SK-N-SH (cell line): ENCODE results near the gene KLHL8. TPM values are rescaled to one million over a fixed set of nuclear protein-coding genes. Genes with fewer than 3 reads are reported as not detected.

Experiments
- CTCF ChIA-PET: fragments of 300-600, 350-600 bp; formaldehyde crosslinking; extraction: SDS; loops from one replicate; lab custom pipeline; 2021; lab: Yijun Ruan, JAX
- POLR2A ChIA-PET: fragments of 350-600 bp; sonication (Branson Sonifier 250); formaldehyde crosslinking; extraction: SDS; loops from one replicate; lab custom pipeline; 2020; ENCODE audit warnings: antibody characterized with exemption, inconsistent platforms; lab: Yijun Ruan, JAX
- DNase-seq: peaks from one replicate; pipeline ENCODE4 v3.0.0; 2012
- H2AFZ ChIP-seq: fragments of 200-600 bp; sonication (generic); 2 replicates; pipeline ENCODE4 v1.8.1; 2016; ENCODE audit warnings: antibody characterized with exemption, mild to moderate bottlenecking, low read depth
- H3F3A ChIP-seq: fragments of 200-600 bp; sonication (generic); replicated peaks from 2 replicates; pipeline ENCODE3; 2016; ENCODE audit warnings: antibody characterized with exemption, mild to moderate bottlenecking; ENCODE audit not compliant: insufficient read depth
- H3K27ac ChIP-seq, 2 experiments: fragments of 200-500 bp in 1 of 2; fragments of 200-600 bp in 1 of 2; sonication (Bioruptor generic) in 1 of 2; sonication (generic), shearing (Covaris generic) in 1 of 2; 2 replicates each; pipeline versions ENCODE4 v1.5.1 to v1.6.1; 2014 to 2016; ENCODE audit warnings: low read depth in 2 of 2, inconsistent platforms in 1 of 2, low read length in 1 of 2, mild to moderate bottlenecking in 1 of 2, mixed read lengths in 1 of 2
- H3K27me3 ChIP-seq: fragments of 200-600 bp; sonication (generic), shearing (Covaris generic); 2 replicates; pipeline ENCODE4 v1.6.1; 2016; ENCODE audit warnings: mixed run types; ENCODE audit not compliant: insufficient read depth
- H3K36me3 ChIP-seq, 2 experiments: fragments of 200-500 bp in 1 of 2; fragments of 200-600 bp in 1 of 2; sonication (Bioruptor generic) in 1 of 2; sonication (generic) in 1 of 2; replicated peaks in 1 of 2; 2 replicates each; pipeline versions ENCODE3 to v1.5.1; 2014 to 2016; ENCODE audit warnings: low read length in 1 of 2, mild to moderate bottlenecking in 1 of 2; ENCODE audit not compliant: insufficient read depth in 2 of 2, control insufficient read depth in 1 of 2
- H3K4me1 ChIP-seq, 2 experiments: fragments of 200-500 bp in 1 of 2; fragments of 200-600 bp in 1 of 2; sonication (Bioruptor generic) in 1 of 2; sonication (generic), shearing (Covaris generic) in 1 of 2; 2 replicates each; pipeline versions ENCODE4 v1.5.1 to v1.6.1; 2014 to 2016; ENCODE audit warnings: low read depth in 1 of 2, low read length in 1 of 2, mixed run types in 1 of 2; ENCODE audit not compliant: insufficient read depth in 2 of 2, control insufficient read depth in 1 of 2
- H3K4me2 ChIP-seq: fragments of 200-600 bp; sonication (generic), shearing (Covaris generic); 2 replicates; pipeline ENCODE4 v1.6.1; 2017; ENCODE audit warnings: mixed run types
- H3K4me3 ChIP-seq, 2 experiments: fragments of 200-500 bp in 1 of 2; fragments of 200-600 bp in 1 of 2; sonication (Bioruptor generic) in 1 of 2; sonication (generic), shearing (Covaris generic) in 1 of 2; 2 replicates each; pipeline versions ENCODE4 v1.5.1 to v1.8.1; 2014 to 2016; ENCODE audit warnings: low read depth in 2 of 2, inconsistent platforms in 1 of 2, low read length in 1 of 2, mild to moderate bottlenecking in 1 of 2, mixed read lengths in 1 of 2, moderate library complexity in 1 of 2
- H3K79me2 ChIP-seq: fragments of 200-600 bp; sonication (generic); 2 replicates; pipeline ENCODE4 v1.8.1; 2017; ENCODE audit warnings: mild to moderate bottlenecking; ENCODE audit not compliant: insufficient read depth
- H3K9ac ChIP-seq: fragments of 200-600 bp; sonication (generic); 2 replicates; pipeline ENCODE4 v1.6.1; 2017; ENCODE audit warnings: mixed run types
- H3K9me2 ChIP-seq: fragments of 200-600 bp; sonication (generic); 2 replicates; pipeline ENCODE4 v1.6.1; 2017; ENCODE audit warnings: mixed run types
- H3K9me3 ChIP-seq: fragments of 200-600 bp; sonication (generic); 2 replicates; pipeline ENCODE4 v1.6.1; 2017; ENCODE audit warnings: mixed run types, mild to moderate bottlenecking, moderate library complexity
- H4K20me1 ChIP-seq: fragments of 200-600 bp; sonication (generic); 2 replicates; pipeline ENCODE4 v1.6.1; 2017; ENCODE audit warnings: mild to moderate bottlenecking, mixed run types; ENCODE audit not compliant: insufficient read depth
- CHD2 ChIP-seq: fragments of 150-350 bp; IDR thresholded peaks from 2 replicates; pipeline ENCODE4 v1.6.1; 2018; ENCODE audit warnings: low read length; ENCODE audit not compliant: partially characterized antibody
- ELF1 ChIP-seq: IDR thresholded peaks from 2 replicates; pipeline ENCODE4 v1.4.0; 2012
- JUND ChIP-seq: IDR thresholded peaks from 2 replicates; pipeline ENCODE4 v1.4.0; 2012
- NFIC ChIP-seq: IDR thresholded peaks from 2 replicates; pipeline ENCODE4 v1.4.0; 2012; ENCODE audit warnings: borderline replicate concordance
- PBX3 ChIP-seq: IDR thresholded peaks from 2 replicates; pipeline ENCODE4; 2012
- RXRA ChIP-seq: IDR thresholded peaks from 2 replicates; pipeline ENCODE4 v1.4.0; 2012; ENCODE audit warnings: low read depth, mild to moderate bottlenecking, borderline replicate concordance
- SIN3A ChIP-seq: IDR thresholded peaks from 2 replicates; pipeline ENCODE4 v1.6.1; 2012; ENCODE audit warnings: low read depth, mild to moderate bottlenecking, low read length, moderate library complexity, borderline replicate concordance
- YY1 ChIP-seq: IDR thresholded peaks from 2 replicates; pipeline ENCODE4 v1.4.0; 2012; ENCODE audit warnings: low read depth, mild to moderate bottlenecking
- WGBS: methylation state at CpG from one replicate; pipeline ENCODE4 v1.1.6; 2017; ENCODE audit warnings: low lambda C conversion rate; 5-methylcytosine and 5-hydroxymethylcytosine counted together
- polyA plus RNA-seq, 3 experiments: library from polyadenylated mRNA; depleted of rRNA; stranded (reverse); fragments of >200 nt; gene quantifications; 2 replicates each; pipeline ENCODE4 v1.2.3, GENCODE V29; 2012
- TF ChIP-seq, protein P1 (sequence below): IDR thresholded peaks from 2 replicates; pipeline ENCODE4 v1.4.0; 2012; ENCODE audit warnings: low read depth, borderline replicate concordance
- TF ChIP-seq, protein P2 (sequence below): fragments of 150-350 bp; IDR thresholded peaks from 2 replicates; pipeline ENCODE4 v1.6.1; 2016; ENCODE audit warnings: mild to moderate bottlenecking, low read depth, low read length

KLHL8 gene
- polyA plus RNA-seq, 1 of the 3 experiments (the other 2 are of a cell fraction) = 2.4 TPM

DNA sequence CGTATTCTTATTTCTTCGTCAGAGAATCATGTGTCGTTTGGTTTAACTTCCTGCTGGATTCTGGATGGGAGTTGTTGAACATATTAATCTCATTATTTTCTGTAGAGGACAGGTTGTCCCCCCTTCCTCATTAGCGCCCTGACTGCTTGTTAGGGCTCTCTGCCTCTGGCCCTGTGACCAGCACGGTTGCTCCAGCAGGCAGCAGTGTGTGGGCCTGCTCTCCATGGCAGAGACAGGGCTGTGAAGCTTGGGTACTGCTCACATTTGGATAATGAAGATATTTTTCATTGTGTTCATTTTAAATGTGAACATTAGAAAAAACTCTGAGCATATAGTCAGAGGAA is 102.7 kb downstream of the KLHL8 start:
- ChIA-PET POLR2A (no interaction called here), CTCF (interaction anchor here (1.1 to 2.8 kb wide), 4 partner anchors 13 to 118 kb away, joined by 3 to 5 read pairs (median 4); no protein-coding TSS in a partner anchor)
- Histone ChIP-seq H3F3A (no peaks in the 10 kb centered on the region), H3K79me2 (no peaks in the 10 kb centered on the region), H3K27ac (no peak overlapping the region), H3K4me3 (no peak overlapping the region), H4K20me1 (no peaks in the 10 kb centered on the region), H3K27me3 (no peaks in the 10 kb centered on the region), H3K9me3 (no peaks in the 10 kb centered on the region), H3K9ac (no peak overlapping the region), H3K36me3 (peaks cover 18 to 22% of the 10 kb centered on the region in 2 experiments), H3K9me2 (no peaks in the 10 kb centered on the region), H2AFZ (no peak overlapping the region), H3K4me1 (peaks cover 0 to 3% of the 10 kb centered on the region in 2 experiments; a peak in 1 of 4 replicates), H3K4me2 (no peak overlapping the region)
- no peak for TF ChIP-seq SIN3A
- WGBS = 92% methylated on average over 5 of the region's 5 CpGs
- no peak for DNase-seq

DNA sequence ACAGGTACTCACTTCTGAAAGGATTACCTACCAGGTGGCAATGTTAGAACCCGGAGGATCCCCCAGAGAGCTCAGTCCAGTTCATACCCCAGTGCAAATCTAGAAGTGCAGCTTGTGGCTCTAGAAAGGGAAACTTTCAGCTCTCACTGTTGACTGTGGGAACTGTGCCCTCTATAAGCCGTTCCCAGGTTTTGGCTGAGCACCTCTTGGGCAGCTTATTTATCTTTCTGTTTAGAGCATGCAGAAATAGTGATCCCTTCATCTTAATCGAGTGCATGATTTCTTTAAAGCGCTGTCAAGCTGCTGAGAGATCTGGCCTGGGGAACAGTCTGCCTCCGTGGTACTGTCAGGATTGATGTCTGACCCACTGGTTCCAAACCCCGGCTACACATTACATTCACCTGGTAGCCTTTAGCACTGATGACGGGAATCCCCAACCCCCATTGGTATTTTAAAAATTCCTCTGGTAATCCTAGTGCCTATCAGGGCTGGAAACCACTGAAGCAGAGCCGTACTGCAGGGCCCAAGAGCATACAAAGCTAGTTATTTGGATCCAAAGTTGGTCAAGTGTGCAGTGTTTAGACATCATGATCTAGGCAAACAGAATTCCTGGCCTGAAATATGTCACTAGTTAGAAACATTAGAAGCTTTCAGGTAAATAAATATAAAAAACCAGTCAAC is 103.2 kb downstream of the KLHL8 start:
- no peaks in the 10 kb centered on the region for H3F3A ChIP-seq
- no peaks in the 10 kb centered on the region for H3K9me2 ChIP-seq
- H3K79me2 ChIP-seq = no peaks in the 10 kb centered on the region
- H3K27me3 ChIP-seq = no peaks in the 10 kb centered on the region
- H3K4me1 ChIP-seq = peaks cover 0 to 3% of the 10 kb centered on the region in 2 experiments; a peak in 1 of 4 replicates
- H3K4me2 ChIP-seq = no peak overlapping the region
- no peak overlapping the region for H3K4me3 ChIP-seq
- H3K9me3 ChIP-seq = no peaks in the 10 kb centered on the region
- peaks cover 18 to 23% of the 10 kb centered on the region in 2 experiments for H3K36me3 ChIP-seq
- TF ChIP-seq PBX3 (no peak), RXRA (no peak), NFIC (no peak), JUND (no peak), YY1 (no peak), ELF1 (no peak), CHD2 (no peak)
- TF ChIP-seq, protein P1, sequence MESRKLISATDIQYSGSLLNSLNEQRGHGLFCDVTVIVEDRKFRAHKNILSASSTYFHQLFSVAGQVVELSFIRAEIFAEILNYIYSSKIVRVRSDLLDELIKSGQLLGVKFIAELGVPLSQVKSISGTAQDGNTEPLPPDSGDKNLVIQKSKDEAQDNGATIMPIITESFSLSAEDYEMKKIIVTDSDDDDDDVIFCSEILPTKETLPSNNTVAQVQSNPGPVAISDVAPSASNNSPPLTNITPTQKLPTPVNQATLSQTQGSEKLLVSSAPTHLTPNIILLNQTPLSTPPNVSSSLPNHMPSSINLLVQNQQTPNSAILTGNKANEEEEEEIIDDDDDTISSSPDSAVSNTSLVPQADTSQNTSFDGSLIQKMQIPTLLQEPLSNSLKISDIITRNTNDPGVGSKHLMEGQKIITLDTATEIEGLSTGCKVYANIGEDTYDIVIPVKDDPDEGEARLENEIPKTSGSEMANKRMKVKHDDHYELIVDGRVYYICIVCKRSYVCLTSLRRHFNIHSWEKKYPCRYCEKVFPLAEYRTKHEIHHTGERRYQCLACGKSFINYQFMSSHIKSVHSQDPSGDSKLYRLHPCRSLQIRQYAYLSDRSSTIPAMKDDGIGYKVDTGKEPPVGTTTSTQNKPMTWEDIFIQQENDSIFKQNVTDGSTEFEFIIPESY = no peak
- TF ChIP-seq, protein P2, sequence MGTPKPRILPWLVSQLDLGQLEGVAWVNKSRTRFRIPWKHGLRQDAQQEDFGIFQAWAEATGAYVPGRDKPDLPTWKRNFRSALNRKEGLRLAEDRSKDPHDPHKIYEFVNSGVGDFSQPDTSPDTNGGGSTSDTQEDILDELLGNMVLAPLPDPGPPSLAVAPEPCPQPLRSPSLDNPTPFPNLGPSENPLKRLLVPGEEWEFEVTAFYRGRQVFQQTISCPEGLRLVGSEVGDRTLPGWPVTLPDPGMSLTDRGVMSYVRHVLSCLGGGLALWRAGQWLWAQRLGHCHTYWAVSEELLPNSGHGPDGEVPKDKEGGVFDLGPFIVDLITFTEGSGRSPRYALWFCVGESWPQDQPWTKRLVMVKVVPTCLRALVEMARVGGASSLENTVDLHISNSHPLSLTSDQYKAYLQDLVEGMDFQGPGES = no peak
- no peak overlapping the region for H3K27ac ChIP-seq
- DNase-seq = no peak
- no peaks in the 10 kb centered on the region for H4K20me1 ChIP-seq
- no peak overlapping the region for H2AFZ ChIP-seq
- 87% methylated on average over 7 of the region's 8 CpGs for WGBS
- ChIA-PET POLR2A (no interaction called here), CTCF (interaction anchor here (0.9 to 1.5 kb wide), 3 partner anchors 33 to 195 kb away, joined by 3 to 5 read pairs (median 4); no protein-coding TSS in a partner anchor)
- H3K9ac ChIP-seq = no peak overlapping the region
